CD14-positive monocyte (primary cell): ENCODE results near the gene TTC28. TPM values are rescaled to one million over a fixed set of nuclear protein-coding genes. Genes with fewer than 3 reads are reported as not detected.

Experiments used
- DNase-seq, 3 donors: peaks; one replicate each; pipeline ENCODE4 v3.0.0-alpha.2; 2011 to 2022
- H2AFZ ChIP-seq: 2 replicates; pipeline ENCODE4 v1.6.0; 2012; ENCODE audit warnings: mild to moderate bottlenecking, low read depth, low read length, inconsistent platforms; ENCODE audit not compliant: insufficient read depth, poor library complexity, severe bottlenecking
- H3K27ac ChIP-seq, 2 donors: 1 replicate in 1 of 2; 2 replicates in 1 of 2; pipeline ENCODE4 v1.5.1; 2012 to 2013; ENCODE audit warnings: low read length in 2 of 2, control low read depth in 1 of 2, inconsistent platforms in 1 of 2, low read depth in 1 of 2, mild to moderate bottlenecking in 1 of 2
- H3K27me3 ChIP-seq, 2 donors: one replicate each; pipeline versions ENCODE4 v1.6.0 to v1.6.1; 2011 to 2013; ENCODE audit warnings: low read length in 2 of 2; ENCODE audit not compliant: control insufficient read depth in 2 of 2, insufficient read depth in 2 of 2
- H3K36me3 ChIP-seq, 2 donors: replicated peaks in 1 of 2; 1 replicate in 1 of 2; 2 replicates in 1 of 2; pipeline versions ENCODE4 v1.5.1 to v1.6.1; 2012 to 2013; ENCODE audit warnings: low read length in 2 of 2, control low read depth in 1 of 2, inconsistent platforms in 1 of 2, mild to moderate bottlenecking in 1 of 2; ENCODE audit not compliant: insufficient read depth in 2 of 2, control insufficient read depth in 1 of 2
- H3K4me1 ChIP-seq, 2 donors: 1 replicate in 1 of 2; 2 replicates in 1 of 2; pipeline versions ENCODE4 v1.5.1 to v1.6.1; 2012 to 2013; ENCODE audit warnings: low read length in 2 of 2, control low read depth in 1 of 2, inconsistent platforms in 1 of 2, mild to moderate bottlenecking in 1 of 2, moderate library complexity in 1 of 2; ENCODE audit not compliant: insufficient read depth in 2 of 2, control insufficient read depth in 1 of 2
- H3K4me2 ChIP-seq: replicated peaks from 2 replicates; pipeline ENCODE3; 2012; ENCODE audit warnings: low read length, moderate library complexity, mild to moderate bottlenecking; ENCODE audit not compliant: poor library complexity, severe bottlenecking; ENCODE audit errors: extremely low read depth
- H3K4me3 ChIP-seq, 3 experiments: fragments of 200-600 bp in 1 of 3; sonication (generic) in 1 of 3; replicated peaks in 1 of 3; 1 replicate in 2 of 3; 2 replicates in 1 of 3; pipeline ENCODE4 v1.5.1; 2011 to 2013; ENCODE audit warnings: low read length in 3 of 3, mild to moderate bottlenecking in 3 of 3, control low read depth in 2 of 3, low read depth in 2 of 3, inconsistent platforms in 1 of 3, moderate library complexity in 1 of 3
- H3K79me2 ChIP-seq: 2 replicates; pipeline ENCODE4 v1.6.0; 2012; ENCODE audit warnings: mild to moderate bottlenecking, control low read depth, inconsistent platforms, low read length, moderate library complexity; ENCODE audit not compliant: insufficient read depth
- H3K9ac ChIP-seq: 2 replicates; pipeline ENCODE4 v1.6.0; 2017; ENCODE audit warnings: low read length, mild to moderate bottlenecking; ENCODE audit not compliant: insufficient read depth, poor library complexity, severe bottlenecking
- H3K9me3 ChIP-seq, 2 donors: replicated peaks in 1 of 2; 1 replicate in 1 of 2; 2 replicates in 1 of 2; pipeline versions ENCODE4 v1.5.1 to v1.6.1; 2012 to 2013; ENCODE audit warnings: low read length in 2 of 2, control low read depth in 1 of 2; ENCODE audit not compliant: control insufficient read depth in 1 of 2, insufficient read depth in 1 of 2
- H4K20me1 ChIP-seq: 2 replicates; pipeline ENCODE4 v1.6.0; 2012; ENCODE audit warnings: mild to moderate bottlenecking, low read length, control low read depth, moderate library complexity; ENCODE audit not compliant: insufficient read depth
- H3K27ac Mint-ChIP-seq, 7 donors: one replicate each; pipeline ENCODE4 v1.8.0; 2020; ENCODE audit warnings: mild to moderate bottlenecking in 7 of 7, mixed read lengths in 7 of 7, moderate library complexity in 6 of 7, inconsistent platforms in 2 of 7
- H3K27me3 Mint-ChIP-seq, 3 donors: one replicate each; pipeline ENCODE4 v1.8.0; 2021 to 2022; ENCODE audit warnings: low read depth in 3 of 3, mild to moderate bottlenecking in 3 of 3, mixed read lengths in 3 of 3, moderate library complexity in 3 of 3, inconsistent platforms in 1 of 3
- H3K36me3 Mint-ChIP-seq, 2 donors: one replicate each; pipeline ENCODE4 v1.8.0; 2020; ENCODE audit warnings: mixed read lengths in 2 of 2, inconsistent platforms in 1 of 2, mild to moderate bottlenecking in 1 of 2
- H3K4me1 Mint-ChIP-seq: one replicate; pipeline ENCODE4 v1.8.0; 2020; ENCODE audit warnings: mild to moderate bottlenecking, mixed read lengths
- H3K4me3 Mint-ChIP-seq, 2 donors: one replicate each; pipeline ENCODE4 v1.8.0; 2020; ENCODE audit warnings: mild to moderate bottlenecking in 2 of 2, mixed read lengths in 2 of 2, moderate library complexity in 1 of 2
- H3K9me3 Mint-ChIP-seq, 7 donors: one replicate each; pipeline ENCODE4 v1.8.0; 2020 to 2022; ENCODE audit warnings: mixed read lengths in 7 of 7, mild to moderate bottlenecking in 6 of 7, moderate library complexity in 6 of 7, inconsistent platforms in 2 of 7
- CTCF ChIP-seq: fragments of 200-600 bp; IDR thresholded peaks from one replicate; pipeline ENCODE4 v1.8.0; 2022; ENCODE audit warnings: antibody characterized with exemption, mild to moderate bottlenecking
- WGBS: methylation state at CpG from one replicate; pipeline ENCODE4 v1.1.5; 2013; ENCODE audit warnings: missing lambda C conversion rate; ENCODE audit not compliant: insufficient coverage; 5-methylcytosine and 5-hydroxymethylcytosine counted together
- intact Hi-C, 2 donors: fragments of 100-400 bp; cut with micrococcal nuclease; formaldehyde crosslinking; loops; one replicate each; pipeline versions ENCODE4 v1.15.0 to v1.15.1; 2023
- polyA plus RNA-seq, 3 donors: library from polyadenylated mRNA; depleted of rRNA in 1 of 3; unstranded in 2 of 3; stranded (reverse) in 1 of 3; fragments of 300-500 nt in 2 of 3; fragments of >200 nt in 1 of 3; fragmentation: Illumina TruSeq in 2 of 3; gene quantifications; 1 replicate in 2 of 3; 2 replicates in 1 of 3; pipeline ENCODE4 v1.2.3, GENCODE V29; 2012 to 2021

The TTC28 gene
- polyA plus RNA-seq, 3 donors = 0.24 to 0.61 TPM; not detected in 1

- H3K9me3 Mint-ChIP-seq = peaks cover 0 to 22% (median 10%) of the 10 kb centered on the region in 7 donors
- Histone ChIP-seq H3K27ac (no peak overlapping the region), H3K36me3 (no peaks in the 10 kb centered on the region), H3K4me1 (no peaks in the 10 kb centered on the region), H2AFZ (no peak overlapping the region), H4K20me1 (no peaks in the 10 kb centered on the region), H3K9ac (no peak overlapping the region), H3K27me3 (no peaks in the 10 kb centered on the region), H3K4me3 (no peak overlapping the region), H3K79me2 (no peaks in the 10 kb centered on the region), H3K9me3 (no peaks in the 10 kb centered on the region), H3K4me2 (no peak overlapping the region)
- H3K4me1 Mint-ChIP-seq = peaks cover 11% of the 10 kb centered on the region
- no peak for DNase-seq
- H3K27me3 Mint-ChIP-seq = no peaks in the 10 kb centered on the region
- intact Hi-C loops = no loop called here
- TF ChIP-seq CTCF = no peak
- WGBS = 100% methylated on average over 2 of the region's 2 CpGs
- H3K4me3 Mint-ChIP-seq = no peak overlapping the region
- no peaks in the 10 kb centered on the region for H3K36me3 Mint-ChIP-seq
- no peak overlapping the region for H3K27ac Mint-ChIP-seq
Measured at GRCh38 chr22:28394513-28395110, 285.0 kb downstream of the TTC28 start.

- no peak overlapping the region for H3K9ac ChIP-seq
- no peaks in the 10 kb centered on the region for H3K79me2 ChIP-seq
- Mint-ChIP-seq H3K27me3 (peaks cover 1 to 2% (median 1%) of the 10 kb centered on the region in 3 donors), H3K9me3 (no peaks in the 10 kb centered on the region), H3K4me3 (no peak overlapping the region), H3K27ac (no peak overlapping the region), H3K4me1 (peaks cover 38% of the 10 kb centered on the region), H3K36me3 (no peaks in the 10 kb centered on the region)
- intact Hi-C loops = no loop called here
- no peak overlapping the region for H3K27ac ChIP-seq
- H3K36me3 ChIP-seq = no peaks in the 10 kb centered on the region
- no CpG with 5 or more reads among the region's 3 CpGs for WGBS
- no peaks in the 10 kb centered on the region for H4K20me1 ChIP-seq
- H3K4me3 ChIP-seq = no peak overlapping the region
- H2AFZ ChIP-seq = no peak overlapping the region
- no peak for DNase-seq
- TF ChIP-seq CTCF = no peak
- no peak overlapping the region for H3K4me2 ChIP-seq
- H3K9me3 ChIP-seq = no peaks in the 10 kb centered on the region
- H3K27me3 ChIP-seq = no peaks in the 10 kb centered on the region
- H3K4me1 ChIP-seq = peaks cover 18 to 26% of the 10 kb centered on the region in 2 donors
Measured at GRCh38 chr22:28381429-28382167, 298.0 kb downstream of the TTC28 start.
